Measurements from ENCODE around the gene HK2.

GRCh38 chr2:74880054-74880728 is 46.3 kb downstream of the HK2 start:
- TF ChIP-seq CTCF (conservative IDR thresholded peaks at IDR 0.05; ENCODE audit: low read length): no peak
- TF ChIP-seq EZH2phosphoT487 (IDR thresholded peaks at IDR 0.05; ENCODE audit: borderline replicate concordance): no peak

All from Loucy (cell line).